Myocyte (in vitro differentiated cells): ENCODE data around the gene NHEJ1. TPM values are rescaled to one million over a fixed set of nuclear protein-coding genes. Genes with fewer than 3 reads are reported as not detected.

Experiments used
- DNase-seq: peaks from one replicate; pipeline ENCODE4 v3.0.0-alpha.2; 2012; ENCODE audit warnings: low read depth
- total RNA-seq: library from RNA; depleted of rRNA; stranded (reverse); fragments of >200 nt; gene quantifications from 2 replicates; pipeline ENCODE4 v1.2.3, GENCODE V29; 2014

The NHEJ1 gene
- total RNA-seq, 1 donor from 2014 or later = 13.6 TPM

GRCh38 chr2:219168932-219169331, 8.3 kb upstream of the NHEJ1 start:
- DNase-seq = no peak

GRCh38 chr2:219168526-219168925, 7.9 kb upstream of the NHEJ1 start:
- DNase-seq = no peak

DNA sequence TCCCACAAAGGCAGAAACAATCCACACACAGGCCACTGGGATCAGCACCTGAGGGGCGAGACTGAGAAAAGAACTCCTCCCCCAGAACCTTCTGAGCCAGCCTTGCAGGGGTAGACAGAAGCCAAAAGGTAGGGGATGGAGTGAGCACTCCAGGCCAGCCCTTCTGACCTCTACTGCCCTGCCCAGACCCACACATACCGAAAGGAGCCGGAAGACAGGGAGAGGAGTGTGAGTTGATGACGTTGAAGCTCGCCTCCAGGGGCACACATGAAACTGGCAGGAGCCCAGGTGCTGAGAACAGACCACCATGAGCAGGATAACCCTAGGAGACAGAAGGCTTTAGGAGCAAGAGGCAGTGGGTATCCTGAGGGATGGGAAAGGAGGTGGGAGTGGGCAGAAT, 7.4 kb upstream of the NHEJ1 start:
- DNase-seq = no peak

DNA sequence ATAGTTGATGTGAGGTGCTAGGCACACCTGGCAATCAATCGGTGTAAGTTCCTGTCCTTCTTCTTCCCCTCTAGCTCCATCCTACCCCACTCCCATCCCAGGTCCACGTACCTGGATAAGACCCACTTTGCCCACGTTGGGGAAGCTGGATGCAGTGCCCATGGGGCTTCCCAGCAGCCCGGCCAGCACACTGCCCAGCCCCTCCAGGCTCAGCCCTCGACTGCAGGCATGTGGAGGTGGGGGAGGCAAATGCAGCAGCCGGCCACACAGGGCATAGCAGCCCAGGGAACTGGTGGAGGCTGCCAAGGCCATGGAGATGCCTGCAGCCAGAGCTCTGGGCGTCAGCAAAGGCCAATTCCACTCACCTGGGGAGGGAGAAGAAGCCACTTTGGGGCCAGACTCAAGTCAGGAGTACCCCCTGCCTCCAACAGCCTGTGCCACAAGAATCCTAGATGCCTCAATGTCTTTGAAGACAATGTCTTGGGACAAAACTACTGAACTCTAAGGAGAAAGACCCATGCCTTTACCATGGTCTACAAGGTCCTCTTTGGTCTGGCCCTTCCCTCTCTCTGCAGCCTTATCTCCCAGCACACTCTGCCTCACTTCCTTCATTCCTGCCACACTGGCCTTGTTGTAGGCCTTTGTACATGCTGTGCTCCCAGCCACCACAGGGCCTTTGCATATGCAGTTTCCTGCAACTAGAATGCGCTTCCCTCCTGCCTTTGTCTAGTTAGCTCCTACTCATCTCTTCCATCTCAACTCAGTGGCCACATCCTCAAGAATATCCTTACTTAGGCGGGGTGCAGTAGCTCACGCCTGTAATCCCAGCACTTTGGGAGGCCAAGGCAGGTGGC, 4.7 kb upstream of the NHEJ1 start:
- DNase-seq = no peak

DNA sequence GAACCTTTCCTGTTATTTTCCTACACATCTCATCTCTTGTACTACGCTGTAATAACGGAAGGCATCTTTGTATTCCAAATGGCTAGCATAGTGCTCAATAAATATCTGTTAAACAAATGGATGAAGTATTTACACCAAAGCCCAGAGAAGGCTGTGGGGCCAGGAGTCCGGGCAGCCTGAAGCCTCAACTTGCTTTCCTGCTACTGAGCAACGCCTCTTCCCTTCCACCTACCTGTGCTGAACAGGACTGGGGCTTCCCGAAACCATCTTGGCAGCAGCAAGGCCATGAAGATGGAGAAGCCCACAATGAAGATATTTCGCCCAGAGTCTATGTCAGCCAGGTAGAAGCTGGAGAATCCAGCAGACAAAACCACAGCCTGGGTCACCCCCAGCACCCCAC, 2.5 kb upstream of the NHEJ1 start:
- DNase-seq = no peak

DNA sequence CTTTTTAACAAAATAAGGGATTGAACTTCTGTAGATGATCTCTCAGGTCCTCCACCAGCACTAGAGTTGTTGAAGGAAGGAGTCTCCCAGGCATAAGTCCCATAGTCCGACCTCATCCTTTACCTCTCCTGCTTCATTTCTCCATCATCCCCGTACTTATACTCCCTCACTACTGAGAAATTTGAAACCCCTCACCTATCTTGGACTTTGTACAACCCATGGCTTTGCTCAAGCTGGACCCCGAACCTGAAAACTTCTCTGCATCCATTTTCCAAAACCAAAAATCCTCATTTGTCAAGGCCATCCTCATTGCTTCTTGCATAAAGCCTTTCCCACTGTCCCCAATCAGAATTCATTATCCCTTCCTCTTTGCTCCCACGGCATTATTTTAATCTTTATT, 482 bp upstream of the NHEJ1 start:
- no peak for DNase-seq

- no peak for DNase-seq
These were observed 837 bp downstream of the NHEJ1 start for GRCh38 chr2:219159771-219160185.

GRCh38 chr2:219158586-219158985, 2.0 kb downstream of the NHEJ1 start:
- DNase-seq = no peak

DNA sequence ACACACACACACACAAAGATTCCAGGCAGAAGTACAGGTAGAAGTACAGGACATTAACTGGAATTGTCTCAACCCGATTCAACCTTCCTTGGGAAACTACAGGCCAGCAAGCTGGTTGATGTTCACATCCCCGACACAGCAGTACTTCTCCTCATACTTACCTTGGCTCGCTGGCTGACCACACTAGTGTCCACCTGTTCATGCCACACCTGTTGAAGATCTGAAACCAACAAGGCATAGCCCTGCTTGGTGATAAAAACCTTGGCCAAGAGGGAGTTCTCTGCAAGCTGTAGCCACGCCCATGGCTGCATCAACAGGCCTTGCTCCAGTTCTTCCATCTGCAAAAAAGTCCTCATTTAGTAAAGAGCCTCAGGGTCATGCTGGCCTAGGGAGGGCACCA, 2.6 kb downstream of the NHEJ1 start:
- no peak for DNase-seq

- DNase-seq = no peak
These were observed 3.2 kb downstream of the NHEJ1 start for GRCh38 chr2:219157396-219157795.

GRCh38 chr2:219155054-219155644, 5.5 kb downstream of the NHEJ1 start:
- DNase-seq = peak; percentile 87

GRCh38 chr2:219149667-219150066, 10.9 kb downstream of the NHEJ1 start:
- no peak for DNase-seq

DNA sequence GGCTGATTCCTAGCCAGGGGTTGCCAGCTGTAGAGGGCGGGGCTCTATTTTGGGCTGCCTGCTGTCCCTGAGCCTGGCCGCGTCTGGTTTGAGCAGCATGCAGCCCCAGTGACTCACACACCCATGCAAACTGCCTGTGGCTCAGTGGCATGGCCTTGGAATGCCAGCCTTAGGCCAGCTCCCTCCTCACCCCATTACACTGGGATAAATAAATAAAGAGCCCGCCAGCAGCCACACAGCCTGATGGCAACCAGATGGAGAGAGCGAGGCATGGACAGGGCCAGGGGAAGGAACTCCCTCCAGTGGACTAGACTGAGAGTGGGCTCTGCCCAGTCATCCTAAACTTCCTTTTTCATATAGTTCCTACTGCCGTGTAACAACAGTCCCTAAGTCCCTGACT, 18.3 kb downstream of the NHEJ1 start:
- DNase-seq = peak; percentile 98

DNA sequence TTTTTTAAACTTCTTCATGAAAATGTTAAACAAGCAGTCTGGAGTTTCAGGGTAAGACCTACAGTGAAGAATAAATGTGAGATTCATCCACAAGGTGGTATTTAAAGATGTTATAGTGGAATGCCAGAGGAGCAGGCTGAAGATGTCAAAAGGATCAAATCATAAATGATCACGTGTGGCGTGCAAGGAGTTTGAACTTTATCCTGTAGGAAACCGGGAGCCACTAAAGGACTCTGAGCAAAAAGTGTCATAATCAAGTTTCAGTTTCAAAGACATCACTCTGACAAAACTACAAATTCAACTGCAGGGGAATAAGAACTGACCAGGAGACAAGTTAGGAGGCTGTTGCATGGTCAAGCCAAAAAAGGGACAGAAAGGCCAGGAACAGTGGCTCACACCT, 19.9 kb downstream of the NHEJ1 start:
- DNase-seq = no peak

- DNase-seq = no peak
These were observed 26.6 kb downstream of the NHEJ1 start for GRCh38 chr2:219133976-219134375.

DNA sequence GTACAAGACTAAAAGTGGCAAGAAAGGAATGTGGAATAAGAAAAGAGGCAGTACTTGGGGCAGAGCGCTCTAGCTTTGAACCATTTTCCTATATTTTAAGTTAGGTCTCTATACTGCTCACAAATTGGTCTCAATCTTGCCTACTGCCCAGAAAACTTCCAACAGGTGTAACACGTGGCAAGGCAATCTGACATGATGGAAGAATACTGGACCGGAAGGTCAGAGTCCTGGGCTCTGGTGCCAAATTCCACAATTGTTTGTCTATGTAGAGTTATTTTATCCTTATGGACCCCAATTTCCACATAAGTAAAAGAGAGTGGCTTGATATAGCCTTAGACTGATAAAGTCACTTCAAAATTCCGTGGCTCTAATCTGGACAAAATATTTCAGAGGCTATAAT, 28.9 kb downstream of the NHEJ1 start:
- DNase-seq = no peak

- no peak for DNase-seq
These were observed 29.3 kb downstream of the NHEJ1 start for GRCh38 chr2:219131327-219131726.

GRCh38 chr2:219129589-219129988, 31.0 kb downstream of the NHEJ1 start:
- no peak for DNase-seq

DNA sequence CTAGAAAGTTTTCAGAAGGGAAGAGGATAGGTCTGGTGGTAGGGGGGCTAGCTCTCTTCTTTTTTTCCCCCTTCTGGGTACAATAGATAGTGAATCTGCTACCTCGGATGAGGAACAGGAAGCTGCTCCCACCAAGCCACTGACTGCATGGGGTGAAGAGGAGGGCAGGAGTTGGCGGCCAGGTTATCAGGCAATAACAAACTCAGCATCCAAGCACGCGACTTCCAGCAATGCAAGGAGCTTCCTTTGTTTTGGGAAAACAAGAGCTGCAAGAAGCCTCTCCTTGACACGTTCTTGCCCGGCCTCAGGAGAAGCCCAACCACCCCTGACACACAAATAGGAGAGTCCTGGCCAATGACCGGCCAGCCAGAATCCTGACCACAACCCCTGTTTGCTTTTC, 32.2 kb downstream of the NHEJ1 start:
- no peak for DNase-seq

DNA sequence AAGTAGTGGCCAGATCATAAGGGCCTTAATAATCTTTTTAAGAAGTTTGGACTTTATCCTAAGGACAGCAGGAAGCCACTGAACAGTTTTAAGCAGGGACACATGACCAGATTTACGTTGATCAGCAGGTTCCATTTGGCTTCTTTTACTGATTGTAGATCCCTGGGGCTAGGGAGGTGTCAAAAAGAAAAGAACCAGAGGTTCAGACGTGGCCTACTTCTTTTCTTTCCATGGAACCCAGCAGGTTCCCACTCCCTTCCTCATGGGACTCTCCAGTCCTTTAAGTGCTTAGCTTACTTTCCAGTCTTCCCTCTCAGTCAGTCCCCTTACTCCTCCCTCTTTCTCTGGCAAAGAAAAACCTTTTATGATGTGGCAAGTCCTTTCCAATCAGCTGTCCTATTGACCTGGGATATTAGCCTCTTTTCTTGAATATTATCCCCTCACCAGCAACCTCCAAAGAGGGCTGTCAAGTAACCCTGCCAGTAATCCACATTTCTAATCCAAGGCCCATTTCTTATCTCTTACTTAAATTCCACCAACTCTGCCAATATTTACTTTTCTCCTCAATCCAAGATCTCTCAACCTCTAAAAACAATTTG, 33.5 kb downstream of the NHEJ1 start:
- DNase-seq = no peak

- no peak for DNase-seq
These were observed 34.1 kb downstream of the NHEJ1 start for GRCh38 chr2:219126555-219126954.

DNA sequence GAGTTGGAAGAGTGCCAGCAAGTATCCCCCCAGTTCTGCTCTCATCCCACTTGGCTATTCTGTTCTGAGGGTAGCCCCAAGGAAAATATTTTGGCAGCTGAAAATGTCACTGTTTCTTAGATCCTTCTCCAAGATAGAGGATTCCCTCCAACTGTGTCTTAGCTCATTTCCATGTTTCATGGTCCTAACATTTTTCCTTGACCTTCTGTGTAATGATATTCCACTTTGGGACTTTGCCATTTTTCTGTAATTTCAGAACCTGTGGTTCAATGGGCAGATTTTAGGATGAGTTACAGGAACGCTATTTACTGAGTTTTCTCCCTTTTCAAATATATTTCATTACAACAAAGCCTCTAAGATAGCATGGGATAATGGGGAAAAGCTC, 34.7 kb downstream of the NHEJ1 start:
- no peak for DNase-seq
